Endothelial cell of umbilical vein (primary cell): Measurements from ENCODE around the gene APBA2. TPM values are rescaled to one million over a fixed set of nuclear protein-coding genes. Genes with fewer than 3 reads are reported as not detected.

Experiments used
- BruUV-seq: library from RNA; stranded (reverse); fragments of 400-500 nt; replicated peaks from 2 replicates; lab custom pipeline; 2021; lab: Mats Ljungman, UMichigan
- CTCF ChIA-PET: fragments of 300-600, 350-600 bp; sonication (Branson Sonifier 250); formaldehyde crosslinking; loops from one replicate; lab custom pipeline; 2021; ENCODE audit warnings: antibody characterized with exemption, inconsistent platforms; lab: Charles Lee
- POLR2A ChIA-PET: fragments of 300-600, 350-600 bp; sonication (Branson Sonifier 250); formaldehyde crosslinking; loops from one replicate; lab custom pipeline; 2021; ENCODE audit warnings: antibody characterized with exemption, inconsistent platforms; lab: Charles Lee
- DNase-seq: peaks from one replicate; pipeline ENCODE4 v3.0.0-alpha.2; 2011; ENCODE audit warnings: low read depth, low spot score
- FAIRE-seq: peaks from 2 replicates; lab custom pipeline; 2011; peaks lifted over from hg19 to GRCh38; lab: Jason Lieb, UNC
- H2AFZ ChIP-seq: 2 replicates; pipeline ENCODE4 v1.6.0; 2012; ENCODE audit warnings: low read depth, low read length, control low read depth, inconsistent platforms
- H3K27ac ChIP-seq: 2 replicates; pipeline ENCODE4 v1.5.1; 2011; ENCODE audit warnings: low read depth, mild to moderate bottlenecking, control low read depth, low read length, moderate library complexity; ENCODE audit not compliant: insufficient read depth
- H3K27me3 ChIP-seq, 2 experiments: 2 replicates each; pipeline versions ENCODE4 v1.6.0 to v1.6.1; 2011; ENCODE audit warnings: low read length in 2 of 2, mixed read lengths in 1 of 2; ENCODE audit not compliant: control insufficient read depth in 2 of 2, insufficient read depth in 2 of 2
- H3K36me3 ChIP-seq, 2 experiments: 2 replicates in 1 of 2; 3 replicates in 1 of 2; pipeline ENCODE4 v1.5.1; 2011; ENCODE audit warnings: low read length in 2 of 2, mild to moderate bottlenecking in 1 of 2, moderate library complexity in 1 of 2; ENCODE audit not compliant: control insufficient read depth in 2 of 2, insufficient read depth in 2 of 2; ENCODE audit errors: extremely low read depth in 1 of 2
- H3K4me1 ChIP-seq: 3 replicates; pipeline ENCODE4 v1.5.1; 2011; ENCODE audit warnings: mild to moderate bottlenecking, low read length; ENCODE audit not compliant: control insufficient read depth, insufficient read depth; ENCODE audit errors: extremely low read depth
- H3K4me2 ChIP-seq: 2 replicates; pipeline ENCODE4 v1.6.1; 2011; ENCODE audit warnings: low read length, control low read depth, mixed read lengths; ENCODE audit not compliant: insufficient read depth
- H3K4me3 ChIP-seq, 3 experiments: fragments of 200-600 bp in 1 of 3; sonication (generic), shearing (Covaris generic) in 1 of 3; replicated peaks in 1 of 3; 2 replicates each; pipeline ENCODE4 v1.5.1; 2011 to 2016; ENCODE audit warnings: control low read depth in 3 of 3, low read length in 3 of 3, mild to moderate bottlenecking in 2 of 3, inconsistent platforms in 1 of 3, low read depth in 1 of 3, moderate library complexity in 1 of 3; ENCODE audit not compliant: insufficient read depth in 1 of 3
- H3K79me2 ChIP-seq: 2 replicates; pipeline ENCODE4 v1.6.0; 2012; ENCODE audit warnings: low read length, inconsistent platforms; ENCODE audit not compliant: control insufficient read depth, insufficient read depth
- H3K9ac ChIP-seq: replicated peaks from 2 replicates; pipeline ENCODE3; 2011; ENCODE audit warnings: low read length, control low read depth; ENCODE audit not compliant: insufficient read depth; ENCODE audit errors: extremely low read depth
- H3K9me1 ChIP-seq: replicated peaks from 3 replicates; pipeline ENCODE4 v1.6.0; 2011; ENCODE audit warnings: mild to moderate bottlenecking, low read length; ENCODE audit not compliant: control insufficient read depth, insufficient read depth; ENCODE audit errors: extremely low read depth
- H3K9me3 ChIP-seq: replicated peaks from 2 replicates; pipeline ENCODE4 v1.5.1; 2012; ENCODE audit warnings: low read length, inconsistent platforms; ENCODE audit not compliant: control insufficient read depth, insufficient read depth
- H4K20me1 ChIP-seq: replicated peaks from 2 replicates; pipeline ENCODE3; 2011; ENCODE audit warnings: mild to moderate bottlenecking, low read length; ENCODE audit not compliant: control insufficient read depth, insufficient read depth; ENCODE audit errors: extremely low read depth
- GATA2 ChIP-seq: IDR thresholded peaks from 2 replicates; pipeline ENCODE4 v1.7.0; 2011; ENCODE audit warnings: low read depth, mild to moderate bottlenecking, moderate library complexity, mixed read lengths, low read length; ENCODE audit not compliant: insufficient read length, insufficient read depth
- JUN ChIP-seq: IDR thresholded peaks from 2 replicates; pipeline ENCODE4 v1.6.1; 2011; ENCODE audit warnings: borderline replicate concordance, low read depth; ENCODE audit not compliant: insufficient read length, insufficient read depth
- MYC ChIP-seq: IDR thresholded peaks from one replicate; pipeline ENCODE4 v1.6.1; 2011; ENCODE audit warnings: mild to moderate bottlenecking, low read depth, low read length
- POLR2A ChIP-seq: IDR thresholded peaks from 2 replicates; pipeline ENCODE4 v1.6.1; 2012; ENCODE audit warnings: low read depth, mild to moderate bottlenecking, control low read depth, low read length
- POLR2AphosphoS5 ChIP-seq: IDR thresholded peaks from 2 replicates; pipeline ENCODE4 v1.6.1; 2012; ENCODE audit warnings: low read depth, mild to moderate bottlenecking, control low read depth, low read length, moderate library complexity; ENCODE audit not compliant: insufficient read depth
- dilution Hi-C: fragments of 300-500 bp; cut with MboI; formaldehyde crosslinking; loops from one replicate; pipeline ENCODE4 v1.15.0; 2019; ENCODE audit warnings: low sequenced_read_pairs; ENCODE audit not compliant: extremely low pct_ligation_motif_present
- intact Hi-C: fragments of 100-400 bp; cut with micrococcal nuclease; formaldehyde crosslinking; loops from one replicate; pipeline ENCODE4 v1.10.0; 2022
- polyA plus RNA-seq, 4 experiments: library from polyadenylated mRNA; depleted of rRNA in 3 of 4; stranded (reverse) in 3 of 4; unstranded in 1 of 4; fragments of >200 nt; gene quantifications; 2 replicates each; pipeline versions ENCODE4 v1.2.1 to v1.2.3, GENCODE V29; 2011 to 2012; ENCODE audit warnings: missing spikeins in 1 of 4
- total RNA-seq: library from RNA; stranded (reverse); gene quantifications from 2 replicates; pipeline ENCODE4 v1.2.3, GENCODE V29; 2021
- TF ChIP-seq, protein P1 (sequence below), 2 donors: IDR thresholded peaks; 1 replicate in 1 of 2; 2 replicates in 1 of 2; pipeline ENCODE4 v1.5.1; 2011; ENCODE audit warnings: low read length in 2 of 2, mild to moderate bottlenecking in 2 of 2, moderate library complexity in 2 of 2, control low read depth in 1 of 2, inconsistent platforms in 1 of 2, low read depth in 1 of 2; ENCODE audit not compliant: insufficient read depth in 1 of 2; ENCODE audit errors: extremely low read depth in 1 of 2

The APBA2 gene
- total and polyA plus RNA-seq, 2 donors (not counting 3 experiments of a cell fraction or from before 2014, with no cell fraction given) = 5.7 to 11.1 TPM

GRCh38 chr15:28918141-28918983 is 32.6 kb downstream of the APBA2 start:
- BruUV-seq = no TSS peak
- Histone ChIP-seq H3K4me3 (no peak overlapping the region), H3K27ac (no peak overlapping the region), H3K27me3 (no peaks in the 10 kb centered on the region), H3K9me1 (no peaks in the 10 kb centered on the region), H3K4me1 (no peaks in the 10 kb centered on the region), H3K36me3 (no peaks in the 10 kb centered on the region), H3K9me3 (no peaks in the 10 kb centered on the region), H4K20me1 (no peaks in the 10 kb centered on the region), H2AFZ (no peak overlapping the region), H3K79me2 (no peaks in the 10 kb centered on the region), H3K9ac (no peak overlapping the region), H3K4me2 (no peak overlapping the region)
- TF ChIP-seq POLR2A = no peak
- no peak for TF ChIP-seq MYC
- TF ChIP-seq, protein P1, sequence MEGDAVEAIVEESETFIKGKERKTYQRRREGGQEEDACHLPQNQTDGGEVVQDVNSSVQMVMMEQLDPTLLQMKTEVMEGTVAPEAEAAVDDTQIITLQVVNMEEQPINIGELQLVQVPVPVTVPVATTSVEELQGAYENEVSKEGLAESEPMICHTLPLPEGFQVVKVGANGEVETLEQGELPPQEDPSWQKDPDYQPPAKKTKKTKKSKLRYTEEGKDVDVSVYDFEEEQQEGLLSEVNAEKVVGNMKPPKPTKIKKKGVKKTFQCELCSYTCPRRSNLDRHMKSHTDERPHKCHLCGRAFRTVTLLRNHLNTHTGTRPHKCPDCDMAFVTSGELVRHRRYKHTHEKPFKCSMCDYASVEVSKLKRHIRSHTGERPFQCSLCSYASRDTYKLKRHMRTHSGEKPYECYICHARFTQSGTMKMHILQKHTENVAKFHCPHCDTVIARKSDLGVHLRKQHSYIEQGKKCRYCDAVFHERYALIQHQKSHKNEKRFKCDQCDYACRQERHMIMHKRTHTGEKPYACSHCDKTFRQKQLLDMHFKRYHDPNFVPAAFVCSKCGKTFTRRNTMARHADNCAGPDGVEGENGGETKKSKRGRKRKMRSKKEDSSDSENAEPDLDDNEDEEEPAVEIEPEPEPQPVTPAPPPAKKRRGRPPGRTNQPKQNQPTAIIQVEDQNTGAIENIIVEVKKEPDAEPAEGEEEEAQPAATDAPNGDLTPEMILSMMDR (IDR thresholded peaks at IDR 0.05; ENCODE audit: extremely low read depth in 1 of 2, insufficient read depth in 1 of 2, low read depth in 1 of 2, low read length in 2 of 2) = peak; percentile 15 to 45
- ChIA-PET POLR2A (no interaction called here), CTCF (interaction anchor here (2.7 kb wide), 1 partner anchor 12 kb away, joined by 8 read pairs; no protein-coding TSS in a partner anchor)
- DNase-seq (no peak), FAIRE-seq (no peak)
- dilution Hi-C loops = no loop called here
- intact Hi-C loops = loop anchor here (5.0 kb wide), 2 partner anchors 59 to 126 kb away; no protein-coding TSS in a partner anchor

DNA sequence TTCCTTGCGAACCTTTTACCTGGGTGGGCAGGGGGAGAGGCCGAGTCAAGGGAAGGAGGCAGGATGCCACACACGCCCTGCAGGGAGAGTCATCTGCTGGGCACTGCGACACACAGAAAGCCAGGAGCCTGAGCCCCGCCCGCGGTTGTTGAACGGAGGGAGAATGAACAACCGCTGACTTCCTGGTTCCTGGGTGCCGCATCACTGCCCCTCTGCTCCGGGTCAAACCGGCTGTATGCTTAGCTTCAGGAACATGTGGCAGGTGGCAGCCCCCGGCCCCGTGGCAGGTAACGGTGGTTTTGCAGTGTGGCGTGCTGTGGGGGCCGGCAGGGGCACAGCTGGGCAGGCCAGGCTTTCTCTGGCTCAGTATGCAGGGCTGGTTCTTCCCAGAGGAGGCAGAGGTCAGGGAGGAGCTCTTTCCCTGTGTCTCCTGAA is 33.4 kb downstream of the APBA2 start:
- Histone ChIP-seq H3K27me3 (no peaks in the 10 kb centered on the region), H3K9me3 (no peaks in the 10 kb centered on the region), H3K4me3 (no peak overlapping the region), H3K79me2 (no peaks in the 10 kb centered on the region), H3K36me3 (no peaks in the 10 kb centered on the region), H2AFZ (no peak overlapping the region), H3K4me1 (no peaks in the 10 kb centered on the region), H3K9ac (no peak overlapping the region), H3K4me2 (no peak overlapping the region), H4K20me1 (no peaks in the 10 kb centered on the region), H3K9me1 (no peaks in the 10 kb centered on the region), H3K27ac (no peak overlapping the region)
- BruUV-seq = no TSS peak
- DNase-seq (no peak), FAIRE-seq (no peak)
- dilution Hi-C loops (no loop called here), intact Hi-C loops (loop anchor here (5.0 kb wide), 2 partner anchors 58 to 127 kb away; no protein-coding TSS in a partner anchor)
- TF ChIP-seq JUN (no peak), MYC (no peak), POLR2AphosphoS5 (no peak), POLR2A (no peak), GATA2 (no peak)
- ChIA-PET POLR2A (no interaction called here), CTCF (interaction anchor here (2.7 kb wide), 1 partner anchor 11 kb away, joined by 8 read pairs; no protein-coding TSS in a partner anchor)
